Esophagus muscularis mucosa (tissue), 4 donors: ENCODE measurements around the gene GRID2. TPM values are rescaled to one million over a fixed set of nuclear protein-coding genes. Genes with fewer than 3 reads are reported as not detected.

Experiments used
- DNase-seq: peaks from one replicate; pipeline ENCODE4 v3.0.0-alpha.2; 2017; ENCODE audit errors: extremely low spot score
- H3K27ac ChIP-seq, 4 donors: fragments of 200-600 bp; sonication (generic); replicated peaks in 1 of 4; 1 replicate in 3 of 4; 2 replicates in 1 of 4; pipeline ENCODE4 v1.5.1; 2016 to 2019; ENCODE audit warnings: mild to moderate bottlenecking in 1 of 4
- H3K27me3 ChIP-seq, 4 donors: fragments of 200-600 bp; sonication (generic); one replicate each; pipeline versions ENCODE4 v1.5.1 to v1.6.0; 2016 to 2019
- H3K36me3 ChIP-seq, 4 donors: fragments of 200-600 bp; sonication (generic); one replicate each; pipeline ENCODE4 v1.5.1; 2016 to 2019
- H3K4me1 ChIP-seq, 4 donors: fragments of 200-600 bp; sonication (generic); one replicate each; pipeline ENCODE4 v1.5.1; 2016 to 2019
- H3K4me3 ChIP-seq, 4 donors: fragments of 200-600 bp; sonication (generic); 1 replicate in 2 of 4; 2 replicates in 2 of 4; pipeline ENCODE4 v1.5.1; 2016 to 2019; ENCODE audit warnings: mild to moderate bottlenecking in 4 of 4, moderate library complexity in 1 of 4
- H3K9me3 ChIP-seq, 4 donors: fragments of 200-600 bp; sonication (generic); 1 replicate in 3 of 4; 2 replicates in 1 of 4; pipeline ENCODE4 v1.5.1; 2016 to 2019
- CTCF ChIP-seq, 3 experiments: fragments of 200-600 bp in 2 of 3; fragments of 450-650 bp in 1 of 3; sonication (generic) in 2 of 3; IDR thresholded peaks; one replicate each; pipeline ENCODE4 v1.5.1; 2017 to 2019; ENCODE audit warnings: antibody characterized with exemption in 3 of 3, mild to moderate bottlenecking in 2 of 3, moderate library complexity in 1 of 3
- EP300 ChIP-seq: sonication (generic); formaldehyde crosslinking; IDR thresholded peaks from one replicate; pipeline ENCODE4 v1.6.1; 2017; ENCODE audit warnings: antibody characterized with exemption
- POLR2A ChIP-seq: fragments of 450-650 bp; IDR thresholded peaks from one replicate; pipeline ENCODE4 v1.6.1; 2017; ENCODE audit warnings: antibody characterized with exemption, moderate library complexity, mild to moderate bottlenecking, low read depth
- POLR2AphosphoS5 ChIP-seq, 2 donors: sonication (generic); formaldehyde crosslinking; IDR thresholded peaks; one replicate each; pipeline ENCODE4 v1.6.1; 2017; ENCODE audit warnings: antibody characterized with exemption in 2 of 2
- WGBS: methylation state at CpG from one replicate; pipeline ENCODE4 v1.1.5; 2018; 5-methylcytosine and 5-hydroxymethylcytosine counted together
- intact Hi-C: fragments of 100-400 bp; cut with DNase I; formaldehyde crosslinking; loops from one replicate; pipeline ENCODE4 v1.15.1; 2023
- total RNA-seq, 4 donors: library from RNA; depleted of rRNA; stranded (reverse); fragments of >200 nt; gene quantifications; one replicate each; pipeline versions ENCODE4 v1.1.0 to v1.2.1, GENCODE V29; 2016

Gene GRID2
- total RNA-seq, 4 donors from 2014 or later = 0.06 to 0.17 TPM; not detected in 2

DNA sequence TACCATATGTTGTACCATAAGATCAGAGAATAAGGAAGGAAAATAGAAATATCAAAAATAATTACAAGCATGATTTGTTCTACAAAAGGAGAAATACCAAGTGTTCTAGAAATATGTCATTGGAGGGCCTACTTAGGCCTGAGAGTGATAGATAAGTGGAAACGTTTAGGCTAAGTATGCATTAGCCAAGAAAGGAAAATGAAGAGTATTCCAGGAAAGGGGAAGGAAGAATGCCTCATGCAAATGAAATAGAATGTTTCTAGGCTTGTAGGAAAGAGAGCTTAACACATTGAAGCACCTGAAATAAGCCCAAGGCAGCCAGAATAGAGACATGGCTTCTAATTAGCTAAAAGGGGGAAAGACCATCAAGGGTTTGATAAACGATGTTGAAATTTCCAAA, 929.1 kb downstream of the GRID2 start:
- Histone ChIP-seq H3K27ac (no peak overlapping the region), H3K4me1 (no peaks in the 10 kb centered on the region), H3K9me3 (no peaks in the 10 kb centered on the region), H3K27me3 (no peaks in the 10 kb centered on the region), H3K36me3 (no peaks in the 10 kb centered on the region), H3K4me3 (no peak overlapping the region)
- TF ChIP-seq POLR2A (no peak), EP300 (no peak), CTCF (IDR thresholded peaks at IDR 0.05) (no peak), POLR2AphosphoS5 (IDR thresholded peaks at IDR 0.05) (no peak)
- WGBS = 70% methylated on average over 2 of the region's 2 CpGs
- intact Hi-C loops = no loop called here
- DNase-seq = no peak

DNA sequence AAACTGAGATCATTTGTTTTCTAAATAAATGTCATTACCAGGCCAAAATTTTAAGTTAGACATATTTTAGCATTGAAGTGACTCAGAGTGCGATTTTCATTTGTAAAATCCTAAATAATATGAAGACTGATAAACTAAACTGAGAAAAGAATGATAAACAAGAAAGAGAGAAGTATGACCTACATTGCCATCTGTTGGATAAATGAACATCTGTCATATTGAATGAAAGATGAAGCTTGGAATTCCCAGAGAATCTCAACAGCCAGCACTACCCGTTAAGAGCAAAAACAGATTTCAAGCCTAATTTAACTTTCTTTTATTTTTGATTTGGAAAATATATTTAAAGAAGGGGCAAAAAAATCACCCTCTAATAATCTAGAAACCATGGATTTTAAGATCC, 933.8 kb downstream of the GRID2 start:
- TF ChIP-seq POLR2AphosphoS5 (IDR thresholded peaks at IDR 0.05) (no peak), EP300 (no peak), POLR2A (no peak), CTCF (IDR thresholded peaks at IDR 0.05) (no peak)
- 41% methylated on average over 2 of the region's 2 CpGs for WGBS
- intact Hi-C loops = no loop called here

GRCh38 chr4:93243262-93243661, 939.5 kb downstream of the GRID2 start:
- intact Hi-C loops = no loop called here
- Histone ChIP-seq H3K27ac (no peak overlapping the region), H3K9me3 (no peaks in the 10 kb centered on the region), H3K4me3 (no peak overlapping the region), H3K36me3 (no peaks in the 10 kb centered on the region), H3K4me1 (no peaks in the 10 kb centered on the region), H3K27me3 (no peaks in the 10 kb centered on the region)
- WGBS = 85% methylated on average over 2 of the region's 2 CpGs
- TF ChIP-seq CTCF (IDR thresholded peaks at IDR 0.05) (no peak), EP300 (no peak), POLR2A (no peak), POLR2AphosphoS5 (IDR thresholded peaks at IDR 0.05) (no peak)
- DNase-seq = no peak

More for the DNA sequence above, 933.8 kb downstream of the GRID2 start:
- DNase-seq = no peak
- Histone ChIP-seq H3K4me1 (no peaks in the 10 kb centered on the region), H3K9me3 (no peaks in the 10 kb centered on the region), H3K4me3 (no peak overlapping the region), H3K36me3 (no peaks in the 10 kb centered on the region), H3K27ac (no peak overlapping the region), H3K27me3 (no peaks in the 10 kb centered on the region)

DNA sequence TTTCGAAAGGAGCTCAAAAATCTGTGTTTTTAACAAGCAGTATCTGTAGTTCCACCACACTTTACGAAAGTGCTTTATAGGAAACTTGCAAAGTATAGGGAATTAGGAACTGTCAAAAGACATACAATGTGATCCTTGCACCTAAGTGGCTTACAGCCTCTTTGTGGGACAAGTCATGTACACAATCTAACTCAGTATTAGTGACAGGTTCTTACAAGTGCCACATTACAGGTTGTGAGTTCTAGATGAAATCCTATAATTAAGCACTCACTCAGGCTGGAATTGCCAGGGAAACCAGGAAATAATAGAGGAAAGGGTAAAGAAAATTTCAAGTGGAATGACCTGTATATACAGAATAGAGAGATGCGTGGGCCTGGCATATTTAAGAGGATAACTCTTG, 957.4 kb downstream of the GRID2 start:
- TF ChIP-seq CTCF (IDR thresholded peaks at IDR 0.05) (no peak), EP300 (no peak), POLR2A (no peak), POLR2AphosphoS5 (IDR thresholded peaks at IDR 0.05) (no peak)
- Histone ChIP-seq H3K36me3 (no peaks in the 10 kb centered on the region), H3K4me3 (no peak overlapping the region), H3K9me3 (no peaks in the 10 kb centered on the region), H3K27me3 (no peaks in the 10 kb centered on the region), H3K27ac (no peak overlapping the region), H3K4me1 (no peaks in the 10 kb centered on the region)
- intact Hi-C loops = no loop called here
- no peak for DNase-seq
- 98% methylated on average over 3 of the region's 3 CpGs for WGBS

DNA sequence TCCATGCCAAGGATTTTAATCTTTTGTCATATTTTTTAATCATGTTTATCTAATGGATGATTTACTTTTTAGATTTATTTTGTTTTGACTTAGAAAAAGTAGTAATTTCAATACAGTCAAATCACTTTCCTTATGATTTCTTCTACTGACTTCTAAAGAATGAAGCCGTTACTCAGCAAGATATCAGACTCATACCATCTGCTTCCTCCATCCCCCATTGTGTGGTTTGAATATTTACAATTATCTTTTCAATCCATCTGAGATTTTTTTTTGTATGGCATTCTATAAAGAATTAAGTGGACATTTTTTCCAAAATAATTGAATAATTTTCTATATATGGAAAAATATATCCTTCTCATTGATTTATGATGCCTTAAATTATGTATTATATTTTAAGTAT, 959.4 kb downstream of the GRID2 start:
- H3K4me1 ChIP-seq = no peaks in the 10 kb centered on the region
- no peaks in the 10 kb centered on the region for H3K36me3 ChIP-seq
- no peak overlapping the region for H3K27ac ChIP-seq
- no peak overlapping the region for H3K4me3 ChIP-seq
- 69% methylated on average over 1 of the region's 1 CpG for WGBS
- H3K27me3 ChIP-seq = no peaks in the 10 kb centered on the region
- no peak for TF ChIP-seq EP300
- no peak for TF ChIP-seq POLR2AphosphoS5 (IDR thresholded peaks at IDR 0.05)
- no peak for TF ChIP-seq CTCF (IDR thresholded peaks at IDR 0.05)
- no peak for TF ChIP-seq POLR2A
- H3K9me3 ChIP-seq = no peaks in the 10 kb centered on the region
- intact Hi-C loops = no loop called here
- DNase-seq = no peak
